Measurements from ENCODE around the gene KCNIP1.

The KCNIP1 gene

GRCh38 chr5:170481849-170482248, 22.0 kb upstream of the KCNIP1 start:
- POLR2A ChIA-PET: no interaction called here
- DNase-seq (ENCODE audit: extremely low spot score): no peak
- CTCF ChIA-PET: interaction anchor here (1.5 kb wide), 1 partner anchor 17 kb away, joined by 3 read pairs; no protein-coding TSS in a partner anchor
- TF ChIP-seq CTCF (IDR thresholded peaks at IDR 0.05; ENCODE audit: control extremely low read depth, extremely low read depth, low read depth, missing control alignments): no peak

GRCh38 chr5:170482511-170482910, 21.3 kb upstream of the KCNIP1 start:
- CTCF ChIA-PET: no interaction called here
- no peak for TF ChIP-seq CTCF (IDR thresholded peaks at IDR 0.05; ENCODE audit: control extremely low read depth, extremely low read depth, low read depth, missing control alignments)
- POLR2A ChIA-PET: no interaction called here
- no peak for DNase-seq (ENCODE audit: extremely low spot score)

- no peak for DNase-seq (ENCODE audit: extremely low spot score)
- ChIA-PET CTCF (interaction anchor here (1.2 kb wide), 1 partner anchor 12 kb away, joined by 3 read pairs; no protein-coding TSS in a partner anchor), POLR2A (no interaction called here)
- TF ChIP-seq CTCF (IDR thresholded peaks at IDR 0.05; ENCODE audit: control extremely low read depth, extremely low read depth, low read depth, missing control alignments): no peak
Measured at GRCh38 chr5:170483701-170484458, 19.9 kb upstream of the KCNIP1 start.

- no peak for DNase-seq (ENCODE audit: extremely low spot score)
- POLR2A ChIA-PET: no interaction called here
- CTCF ChIA-PET: interaction anchor here (1.2 kb wide), 1 partner anchor 11 kb away, joined by 3 read pairs; no protein-coding TSS in a partner anchor
- no peak for TF ChIP-seq CTCF (IDR thresholded peaks at IDR 0.05; ENCODE audit: control extremely low read depth, extremely low read depth, low read depth, missing control alignments)
Measured at GRCh38 chr5:170484459-170484831, 19.4 kb upstream of the KCNIP1 start.

GRCh38 chr5:170484847-170485615, 18.8 kb upstream of the KCNIP1 start:
- ChIA-PET POLR2A (no interaction called here), CTCF (no interaction called here)
- no peak for DNase-seq (ENCODE audit: extremely low spot score)
- TF ChIP-seq CTCF (IDR thresholded peaks at IDR 0.05; ENCODE audit: control extremely low read depth, extremely low read depth, low read depth, missing control alignments): no peak

- no peak for TF ChIP-seq CTCF (IDR thresholded peaks at IDR 0.05; ENCODE audit: control extremely low read depth, extremely low read depth, low read depth, missing control alignments)
- POLR2A ChIA-PET: no interaction called here
- no peak for DNase-seq (ENCODE audit: extremely low spot score)
- CTCF ChIA-PET: no interaction called here
Measured at GRCh38 chr5:170485616-170485911, 18.3 kb upstream of the KCNIP1 start.

Data from GM10248 (cell line).